GM12878 (cell line): ENCODE results near the gene FAM181B. TPM values are rescaled to one million over a fixed set of nuclear protein-coding genes. Genes with fewer than 3 reads are reported as not detected.

Experiments used
- ATAC-seq: fragments of 200-7000 bp; cut with Tn5 transposase; 3 replicates; pipeline ENCODE4 v1.9.1; 2020; ENCODE audit warnings: mild to moderate bottlenecking, moderate library complexity
- BruUV-seq: library from RNA; stranded (reverse); fragments of 400-500 nt; replicated peaks from 2 replicates; lab custom pipeline; 2021; lab: Mats Ljungman, UMichigan
- CTCF ChIA-PET: fragments of 300-600 bp; sonication (Branson Sonifier 250); formaldehyde crosslinking; extraction: SDS; loops from one replicate; lab custom pipeline; 2021; ENCODE audit warnings: inconsistent platforms; lab: Yijun Ruan, JAX
- POLR2A ChIA-PET: fragments of 350-600 bp; formaldehyde crosslinking; extraction: SDS; loops from one replicate; lab custom pipeline; 2021; ENCODE audit warnings: inconsistent platforms; lab: Charles Lee
- RAD21 ChIA-PET: fragments of 300-600 bp; sonication (Branson Sonifier 250); formaldehyde crosslinking; loops from one replicate; lab custom pipeline; 2023; ENCODE audit warnings: antibody characterized with exemption; ENCODE audit not compliant: unreplicated experiment; lab: Charles Lee
- SMC1A ChIA-PET: fragments of 300-600 bp; sonication (Branson Sonifier 250); formaldehyde crosslinking; loops from one replicate; lab custom pipeline; 2023; ENCODE audit not compliant: unreplicated experiment, uncharacterized antibody; lab: Charles Lee
- DNase-seq: peaks from one replicate; pipeline ENCODE4 v3.0.0-alpha.2; 2011; ENCODE audit warnings: low read depth, low spot score
- FAIRE-seq: peaks from 3 replicates; lab custom pipeline; 2011; peaks lifted over from hg19 to GRCh38; lab: Jason Lieb, UNC
- H2AFZ ChIP-seq: 2 replicates; pipeline ENCODE4 v1.6.0; 2011; ENCODE audit warnings: low read depth, low read length, control low read depth; ENCODE audit not compliant: control insufficient read depth
- H3K27ac ChIP-seq: 2 replicates; pipeline ENCODE4 v1.5.1; 2011; ENCODE audit warnings: control low read depth; ENCODE audit not compliant: control insufficient read depth, insufficient read depth
- H3K27me3 ChIP-seq, 2 experiments: replicated peaks in 1 of 2; 2 replicates each; pipeline versions ENCODE4 v1.6.0 to v1.6.1; 2011; ENCODE audit warnings: low read length in 1 of 2; ENCODE audit not compliant: control insufficient read depth in 2 of 2, insufficient read depth in 2 of 2
- H3K36me3 ChIP-seq, 2 experiments: 2 replicates each; pipeline ENCODE4 v1.5.1; 2011; ENCODE audit warnings: low read length in 1 of 2; ENCODE audit not compliant: control insufficient read depth in 2 of 2, insufficient read depth in 2 of 2
- H3K4me1 ChIP-seq: 2 replicates; pipeline ENCODE4 v1.6.1; 2011; ENCODE audit warnings: mild to moderate bottlenecking, low read length, moderate library complexity, mixed read lengths; ENCODE audit not compliant: control insufficient read depth, insufficient read depth
- H3K4me2 ChIP-seq: 2 replicates; pipeline ENCODE4 v1.6.0; 2011; ENCODE audit warnings: control low read depth; ENCODE audit not compliant: control insufficient read depth, insufficient read depth
- H3K4me3 ChIP-seq: fragments of 200-600 bp; sonication (generic); 2 replicates; pipeline ENCODE4 v1.5.1; 2016
- H3K79me2 ChIP-seq: 2 replicates; pipeline ENCODE4 v1.6.0; 2011; ENCODE audit warnings: low read length; ENCODE audit not compliant: control insufficient read depth, insufficient read depth
- H3K9ac ChIP-seq: 2 replicates; pipeline ENCODE4 v1.8.0; 2011; ENCODE audit warnings: low read length, control low read depth, mixed read lengths; ENCODE audit not compliant: control insufficient read depth, insufficient read depth
- H3K9me3 ChIP-seq: replicated peaks from 3 replicates; pipeline ENCODE4 v1.5.1; 2011; ENCODE audit warnings: mild to moderate bottlenecking, low read length; ENCODE audit not compliant: control insufficient read depth, insufficient read depth
- H4K20me1 ChIP-seq: 2 replicates; pipeline ENCODE4 v1.6.0; 2011; ENCODE audit not compliant: control insufficient read depth, insufficient read depth
- EED ChIP-seq: sonication (generic); IDR thresholded peaks from 2 replicates; pipeline ENCODE4 v1.6.1; 2016; ENCODE audit warnings: antibody characterized with exemption, low read depth
- ETV6 ChIP-seq, 2 experiments: fragments of 450-650 bp in 1 of 2; IDR thresholded peaks in 1 of 2; conservative IDR thresholded peaks in 1 of 2; 2 replicates each; pipeline ENCODE4 v1.6.1; 2014; ENCODE audit warnings: antibody characterized with exemption in 1 of 2, borderline replicate concordance in 1 of 2, low read depth in 1 of 2, mild to moderate bottlenecking in 1 of 2, moderate library complexity in 1 of 2
- MXI1 ChIP-seq: fragments of 150-350 bp; IDR thresholded peaks from 2 replicates; pipeline ENCODE4 v1.6.1; 2011; ENCODE audit warnings: low read depth, mild to moderate bottlenecking, inconsistent platforms, low read length, improper control_type of control experiment
- NR2F1 ChIP-seq: fragments of 450-650 bp; conservative IDR thresholded peaks from 2 replicates; pipeline ENCODE4 v1.6.1; 2017; ENCODE audit warnings: mild to moderate bottlenecking
- PRDM15 ChIP-seq: fragments of 450-650 bp; formaldehyde crosslinking; IDR thresholded peaks from 2 replicates; pipeline ENCODE4 v1.4.0; 2020; ENCODE audit warnings: mild to moderate bottlenecking, moderate library complexity
- RUNX3 ChIP-seq: IDR thresholded peaks from 2 replicates; pipeline ENCODE4 v1.6.1; 2012; ENCODE audit warnings: low read length, inconsistent platforms
- SKIL ChIP-seq: fragments of 450-650 bp; IDR thresholded peaks from 2 replicates; pipeline ENCODE4 v1.6.1; 2017; ENCODE audit warnings: mild to moderate bottlenecking, low read depth, inconsistent platforms; ENCODE audit not compliant: poor library complexity, severe bottlenecking
- SMAD1 ChIP-seq: fragments of 450-650 bp; IDR thresholded peaks from 2 replicates; pipeline ENCODE4 v1.6.1; 2018; ENCODE audit warnings: mild to moderate bottlenecking, low read depth; ENCODE audit not compliant: partially characterized antibody
- SREBF2 ChIP-seq: IDR thresholded peaks from 2 replicates; pipeline ENCODE4 v1.6.1; 2012; ENCODE audit warnings: mild to moderate bottlenecking, low read length
- STAT1 ChIP-seq: fragments of 450-650 bp; conservative IDR thresholded peaks from 2 replicates; pipeline ENCODE4 v1.6.1; 2014; ENCODE audit warnings: antibody characterized with exemption, mild to moderate bottlenecking
- SUZ12 ChIP-seq: fragments of 200-600 bp; sonication (generic); IDR thresholded peaks from one replicate; pipeline ENCODE4 v1.6.1; 2018; ENCODE audit warnings: antibody characterized with exemption, mild to moderate bottlenecking; ENCODE audit not compliant: unreplicated experiment
- ZNF274 ChIP-seq: IDR thresholded peaks from one replicate; pipeline ENCODE4 v1.8.0; 2011; ENCODE audit not compliant: insufficient read length, insufficient read depth
- ZNF384 ChIP-seq: IDR thresholded peaks from 2 replicates; pipeline ENCODE4 v1.6.1; 2012; ENCODE audit warnings: low read depth, mild to moderate bottlenecking, low read length, improper control_type of control experiment, borderline replicate concordance
- whole genome bisulfite sequencing: methylation state at CpG from one replicate; pipeline ENCODE4 v1.1.6; 2016; ENCODE audit warnings: low lambda C conversion rate; ENCODE audit not compliant: insufficient replicate concordance, insufficient coverage; ENCODE audit errors: missing lambda C conversion rate; 5-methylcytosine and 5-hydroxymethylcytosine counted together
- in situ Hi-C: fragments of 300-500 bp; cut with MboI; formaldehyde crosslinking; loops from 9 replicates; pipeline ENCODE4 v1.14.3; 2018; ENCODE audit warnings: mixed read lengths
- intact Hi-C: fragments of 100-400 bp; cut with micrococcal nuclease; formaldehyde crosslinking; loops from one replicate; pipeline ENCODE4 v1.14.2; 2022; ENCODE audit not compliant: unreplicated experiment
- polyA plus RNA-seq, 11 experiments: library from polyadenylated mRNA; depleted of rRNA in 4 of 11; unstranded in 6 of 11; stranded (reverse) in 5 of 11; fragments of >200 nt; fragmentation: Nextera tagmentation in 4 of 11; fragmentation: Illumina TruSeq in 1 of 11; extraction: Ambion mirVana in 4 of 11; extraction: Trizol in 1 of 11; gene quantifications; 1 replicate in 1 of 11; 2 replicates in 10 of 11; pipeline versions ENCODE4 v1.2.1 to v1.2.3, GENCODE V29; 2011 to 2016; ENCODE audit warnings: inconsistent platforms in 2 of 11, missing spikeins in 2 of 11, low read depth in 1 of 11
- total RNA-seq, 4 experiments: library from RNA; depleted of rRNA in 3 of 4; stranded (reverse); fragments of >200 nt in 3 of 4; fragmentation: Illumina TruSeq in 1 of 4; extraction: Trizol in 1 of 4; gene quantifications; 2 replicates each; pipeline versions ENCODE4 v1.2.1 to v1.2.3, GENCODE V29; 2013 to 2021

FAM181B gene
- total and polyA plus RNA-seq, 10 of the 15 experiments (the other 5 are each of a cell fraction or from before 2014, with no cell fraction given) = not detected

- no peak for FAIRE-seq
- Histone ChIP-seq H3K4me2 (no peak overlapping the region), H3K4me3 (no peak overlapping the region), H3K27me3 (no peaks in the 10 kb centered on the region; a peak in 2 of 4 replicates), H3K79me2 (no peaks in the 10 kb centered on the region), H3K27ac (no peak overlapping the region), H2AFZ (no peak overlapping the region), H3K9me3 (no peaks in the 10 kb centered on the region), H3K36me3 (no peaks in the 10 kb centered on the region)
- intact Hi-C loops (loop anchor here (5.0 kb wide), 1 partner anchor 1108 kb away; no protein-coding TSS in a partner anchor), in situ Hi-C loops (no loop called here)
- DNase-seq = no peak
- ChIA-PET SMC1A (no interaction called here), CTCF (interaction anchor here (1.4 to 3.9 kb wide), 3 partner anchors 13 to 1106 kb away, joined by 3 to 16 read pairs (median 4); no protein-coding TSS in a partner anchor)
- BruUV-seq = no TSS peak
- 21% methylated on average over 14 of the region's 14 CpGs for WGBS
- TF ChIP-seq NR2F1 (no peak), RUNX3 (no peak), PRDM15 (CRISPR knock-in tag) (no peak), SKIL (no peak), ZNF384 (no peak), ETV6 (conservative IDR thresholded peaks at IDR 0.05 in 1 of 2, IDR thresholded peaks at IDR 0.05 in 1 of 2; ENCODE audit: borderline replicate concordance in 1 of 2, low read depth in 1 of 2) (no peak), ZNF274 (no peak), EED (no peak), SMAD1 (no peak), SREBF2 (no peak), STAT1 (no peak), MXI1 (no peak), SUZ12 (no peak)
- TF ChIP-seq, all 136 proteins: peak for 0
- POLR2A ChIA-PET = no interaction called here
- no peak for ATAC-seq
- Histone ChIP-seq H3K9ac (no peak overlapping the region), H3K4me1 (no peaks in the 10 kb centered on the region), H4K20me1 (no peaks in the 10 kb centered on the region)
- RAD21 ChIA-PET = no interaction called here
These were observed 19.1 kb downstream of the FAM181B start for GRCh38 chr11:82714346-82715174.
